Suppressor macrophage treated with lipopolysaccharide for 4 hours (primary cell): ENCODE data around the gene MIF4GD.
A peak's percentile ranks its signal among the peaks of the same experiment; 100 is the strongest.
"Not testable (repeated sequence)": the region's sequence is repeated elsewhere in the genome, so short reads cannot be mapped to it uniquely, and the experiment has no call there.

Source experiments
- DNase-seq: peaks from one replicate; pipeline ENCODE4 v3.0.0-alpha.2; 2020

MIF4GD gene

GRCh38 chr17:75288359-75288758, 17.3 kb upstream of the MIF4GD start:
- no peak for DNase-seq

GRCh38 chr17:75287221-75287620, 16.2 kb upstream of the MIF4GD start:
- DNase-seq, result no peak

- no peak for DNase-seq
Observed at GRCh38 chr17:75285123-75285522, 14.1 kb upstream of the MIF4GD start.

- not testable (repeated sequence) for DNase-seq
Observed at GRCh38 chr17:75280189-75280588, 9.2 kb upstream of the MIF4GD start.

GRCh38 chr17:75277664-75278071, 6.6 kb upstream of the MIF4GD start:
- DNase-seq, result no peak

- peak; percentile 55 for DNase-seq
Observed at GRCh38 chr17:75273977-75274708, 3.1 kb upstream of the MIF4GD start.

GRCh38 chr17:75272848-75273184, 1.8 kb upstream of the MIF4GD start:
- no peak for DNase-seq

GRCh38 chr17:75271955-75272847, 1.2 kb upstream of the MIF4GD start:
- DNase-seq, result no peak

GRCh38 chr17:75271233-75271954, 363 bp upstream of the MIF4GD start:
- DNase-seq, result peak; percentile 94

- peak; percentile 84 for DNase-seq
Observed at GRCh38 chr17:75270218-75270965, 639 bp downstream of the MIF4GD start.

- no peak for DNase-seq
Observed at GRCh38 chr17:75269844-75270217, 1.2 kb downstream of the MIF4GD start.

GRCh38 chr17:75267411-75268232, 3.4 kb downstream of the MIF4GD start:
- DNase-seq, result no peak

- DNase-seq, result peak; percentile 68
Observed at GRCh38 chr17:75267153-75267410, 3.9 kb downstream of the MIF4GD start.

GRCh38 chr17:75266316-75267152, 4.5 kb downstream of the MIF4GD start:
- DNase-seq, result no peak

GRCh38 chr17:75265614-75266315, 5.3 kb downstream of the MIF4GD start:
- peak; percentile 38 for DNase-seq

GRCh38 chr17:75263055-75263454, 8.0 kb downstream of the MIF4GD start:
- DNase-seq, result no peak

- DNase-seq, result no peak
Observed at GRCh38 chr17:75262112-75262606, 8.9 kb downstream of the MIF4GD start.

GRCh38 chr17:75261336-75262111, 9.5 kb downstream of the MIF4GD start, which contains the start of the genes GGA3 and MRPS7:
TSS of gene GGA3 (minus strand) at chr17:75261606. CDS start at chr17:75261587, 19 bp downstream.
TSS of gene MRPS7 (plus strand) at chr17:75261879. CDS start at chr17:75261901, 22 bp downstream.
- DNase-seq, result peak; percentile 98

GRCh38 chr17:75260641-75261335, 10.2 kb downstream of the MIF4GD start:
- DNase-seq, result peak; percentile 64
